Neural cell (in vitro differentiated cells): ENCODE data around the gene ZNF135. TPM values are rescaled to one million over a fixed set of nuclear protein-coding genes. Genes with fewer than 3 reads are reported as not detected.

Source experiments
- H2AFZ ChIP-seq: fragments of 200-600, 300-800 bp; sonication (generic), shearing (Covaris generic); 2 replicates; pipeline ENCODE4 v1.6.0; 2014; ENCODE audit warnings: low read depth, mild to moderate bottlenecking, antibody characterized with exemption, low read length, moderate library complexity
- H3F3A ChIP-seq: fragments of 200-600 bp; shearing (Covaris generic); 2 replicates; pipeline ENCODE4 v1.6.1; 2016; ENCODE audit warnings: mild to moderate bottlenecking, moderate library complexity, mixed read lengths, antibody characterized with exemption, low read length; ENCODE audit not compliant: insufficient read depth, poor library complexity, severe bottlenecking
- H3K27ac ChIP-seq: fragments of 200-600, 300-800 bp; sonication (generic), shearing (Covaris generic); 2 replicates; pipeline ENCODE4 v1.5.1; 2014; ENCODE audit warnings: mild to moderate bottlenecking, low read length, moderate library complexity
- H3K27me3 ChIP-seq: fragments of 300-800, 200-600 bp; sonication (generic), shearing (Covaris generic); 2 replicates; pipeline ENCODE4 v1.6.0; 2014; ENCODE audit warnings: mild to moderate bottlenecking, low read depth, low read length, moderate library complexity; ENCODE audit not compliant: insufficient read depth
- H3K36me3 ChIP-seq: fragments of 300-800, 200-600 bp; sonication (generic), shearing (Covaris generic); 2 replicates; pipeline ENCODE4 v1.5.1; 2014; ENCODE audit warnings: mild to moderate bottlenecking, antibody characterized with exemption, low read length, moderate library complexity; ENCODE audit not compliant: insufficient read depth
- H3K4me2 ChIP-seq: fragments of 300-800, 200-600 bp; sonication (generic), shearing (Covaris generic); 2 replicates; pipeline ENCODE4 v1.6.0; 2014; ENCODE audit warnings: mild to moderate bottlenecking, low read length
- H3K4me3 ChIP-seq: fragments of 300-800, 200-600 bp; sonication (generic), shearing (Covaris generic); 2 replicates; pipeline ENCODE4 v1.5.1; 2014; ENCODE audit warnings: mild to moderate bottlenecking, low read length, moderate library complexity
- H3K79me2 ChIP-seq: fragments of 200-600 bp; shearing (Covaris generic); replicated peaks from 2 replicates; pipeline ENCODE4 v1.6.0; 2014; ENCODE audit warnings: mild to moderate bottlenecking, low read length, moderate library complexity; ENCODE audit not compliant: insufficient read depth
- H3K9ac ChIP-seq: fragments of 300-800, 200-600 bp; sonication (generic), shearing (Covaris generic); 2 replicates; pipeline ENCODE4 v1.6.1; 2016; ENCODE audit warnings: mild to moderate bottlenecking, low read length, mixed read lengths
- H3K9me2 ChIP-seq: fragments of 200-600 bp; shearing (Covaris generic); 2 replicates; pipeline ENCODE4 v1.6.1; 2016; ENCODE audit warnings: mild to moderate bottlenecking, low read length, mixed read lengths; ENCODE audit not compliant: insufficient read depth
- H3K9me3 ChIP-seq: fragments of 200-600, 300-800 bp; sonication (generic), shearing (Covaris generic); 2 replicates; pipeline ENCODE4 v1.6.1; 2016; ENCODE audit warnings: mild to moderate bottlenecking, mixed run types, low read length, moderate library complexity, mixed read lengths
- H4K20me1 ChIP-seq: fragments of 200-600 bp; shearing (Covaris generic); 2 replicates; pipeline ENCODE4 v1.6.1; 2016; ENCODE audit warnings: mild to moderate bottlenecking, mixed run types; ENCODE audit not compliant: insufficient read depth
- CTCF ChIP-seq: fragments of 450-650 bp; IDR thresholded peaks from 2 replicates; pipeline ENCODE4 v1.5.1; 2014; ENCODE audit warnings: antibody characterized with exemption, mild to moderate bottlenecking, moderate library complexity; ENCODE audit not compliant: poor library complexity, severe bottlenecking
- EP300 ChIP-seq: fragments of 450-650 bp; conservative IDR thresholded peaks from 2 replicates; pipeline ENCODE4 v1.6.1; 2014; ENCODE audit warnings: antibody characterized with exemption, mild to moderate bottlenecking, moderate library complexity; ENCODE audit not compliant: poor library complexity, severe bottlenecking
- EZH2 ChIP-seq: fragments of 200-600, 300-800 bp; shearing (Covaris generic), sonication (generic); IDR thresholded peaks from 2 replicates; pipeline ENCODE4 v1.6.1; 2014; ENCODE audit warnings: antibody characterized with exemption, low read length, borderline replicate concordance, mild to moderate bottlenecking; ENCODE audit not compliant: insufficient read depth, poor library complexity, severe bottlenecking
- MXI1 ChIP-seq: fragments of 450-650 bp; conservative IDR thresholded peaks from 2 replicates; pipeline ENCODE4 v1.6.1; 2014; ENCODE audit warnings: antibody characterized with exemption, mild to moderate bottlenecking; ENCODE audit not compliant: poor library complexity, severe bottlenecking
- POLR2AphosphoS5 ChIP-seq: IDR thresholded peaks from 2 replicates; pipeline ENCODE4 v1.6.1; 2012
- RAD21 ChIP-seq: fragments of 450-650 bp; conservative IDR thresholded peaks from 2 replicates; pipeline ENCODE4 v1.6.1; 2014; ENCODE audit warnings: antibody characterized with exemption, mild to moderate bottlenecking, moderate library complexity
- SMC3 ChIP-seq: fragments of 450-650 bp; conservative IDR thresholded peaks from 2 replicates; pipeline ENCODE4 v1.6.1; 2014; ENCODE audit warnings: antibody characterized with exemption, mild to moderate bottlenecking, moderate library complexity; ENCODE audit not compliant: poor library complexity
- TAF1 ChIP-seq: IDR thresholded peaks from 2 replicates; pipeline ENCODE4 v1.6.1; 2012; ENCODE audit warnings: low read depth
- polyA plus RNA-seq: library from polyadenylated mRNA; depleted of rRNA; stranded (reverse); fragments of >200 nt; gene quantifications from 2 replicates; pipeline ENCODE4 v1.2.3, GENCODE V29; 2014
- TF ChIP-seq, protein P1 (sequence below): IDR thresholded peaks from 2 replicates; pipeline ENCODE4 v1.6.1; 2012; ENCODE audit warnings: borderline replicate concordance

The ZNF135 gene
- polyA plus RNA-seq, 1 donor from 2014 or later, result 13.7 TPM

GRCh38 chr19:58009666-58010301, 49.3 kb upstream of the ZNF135 start:
- H3K4me3 ChIP-seq, result no peak overlapping the region
- peaks cover 25% of the 10 kb centered on the region for H3K36me3 ChIP-seq
- no peak overlapping the region for H3K4me2 ChIP-seq
- H3K27me3 ChIP-seq, result no peaks in the 10 kb centered on the region
- H3K9me2 ChIP-seq, result no peaks in the 10 kb centered on the region
- H2AFZ ChIP-seq, result no peak overlapping the region
- H3K9me3 ChIP-seq, result peaks cover 15% of the 10 kb centered on the region
- no peak for TF ChIP-seq EZH2
- no peak for TF ChIP-seq EP300
- no peak for TF ChIP-seq RAD21
- TF ChIP-seq CTCF, result no peak
- TF ChIP-seq TAF1, result no peak
- TF ChIP-seq SMC3, result no peak
- no peak for TF ChIP-seq MXI1
- TF ChIP-seq, protein P1, sequence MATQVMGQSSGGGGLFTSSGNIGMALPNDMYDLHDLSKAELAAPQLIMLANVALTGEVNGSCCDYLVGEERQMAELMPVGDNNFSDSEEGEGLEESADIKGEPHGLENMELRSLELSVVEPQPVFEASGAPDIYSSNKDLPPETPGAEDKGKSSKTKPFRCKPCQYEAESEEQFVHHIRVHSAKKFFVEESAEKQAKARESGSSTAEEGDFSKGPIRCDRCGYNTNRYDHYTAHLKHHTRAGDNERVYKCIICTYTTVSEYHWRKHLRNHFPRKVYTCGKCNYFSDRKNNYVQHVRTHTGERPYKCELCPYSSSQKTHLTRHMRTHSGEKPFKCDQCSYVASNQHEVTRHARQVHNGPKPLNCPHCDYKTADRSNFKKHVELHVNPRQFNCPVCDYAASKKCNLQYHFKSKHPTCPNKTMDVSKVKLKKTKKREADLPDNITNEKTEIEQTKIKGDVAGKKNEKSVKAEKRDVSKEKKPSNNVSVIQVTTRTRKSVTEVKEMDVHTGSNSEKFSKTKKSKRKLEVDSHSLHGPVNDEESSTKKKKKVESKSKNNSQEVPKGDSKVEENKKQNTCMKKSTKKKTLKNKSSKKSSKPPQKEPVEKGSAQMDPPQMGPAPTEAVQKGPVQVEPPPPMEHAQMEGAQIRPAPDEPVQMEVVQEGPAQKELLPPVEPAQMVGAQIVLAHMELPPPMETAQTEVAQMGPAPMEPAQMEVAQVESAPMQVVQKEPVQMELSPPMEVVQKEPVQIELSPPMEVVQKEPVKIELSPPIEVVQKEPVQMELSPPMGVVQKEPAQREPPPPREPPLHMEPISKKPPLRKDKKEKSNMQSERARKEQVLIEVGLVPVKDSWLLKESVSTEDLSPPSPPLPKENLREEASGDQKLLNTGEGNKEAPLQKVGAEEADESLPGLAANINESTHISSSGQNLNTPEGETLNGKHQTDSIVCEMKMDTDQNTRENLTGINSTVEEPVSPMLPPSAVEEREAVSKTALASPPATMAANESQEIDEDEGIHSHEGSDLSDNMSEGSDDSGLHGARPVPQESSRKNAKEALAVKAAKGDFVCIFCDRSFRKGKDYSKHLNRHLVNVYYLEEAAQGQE, result no peak
- TF ChIP-seq POLR2AphosphoS5, result no peak
- no peaks in the 10 kb centered on the region for H3K79me2 ChIP-seq
- no peaks in the 10 kb centered on the region for H3F3A ChIP-seq
- no peaks in the 10 kb centered on the region for H4K20me1 ChIP-seq
- no peak overlapping the region for H3K9ac ChIP-seq
- H3K27ac ChIP-seq, result no peak overlapping the region

DNA sequence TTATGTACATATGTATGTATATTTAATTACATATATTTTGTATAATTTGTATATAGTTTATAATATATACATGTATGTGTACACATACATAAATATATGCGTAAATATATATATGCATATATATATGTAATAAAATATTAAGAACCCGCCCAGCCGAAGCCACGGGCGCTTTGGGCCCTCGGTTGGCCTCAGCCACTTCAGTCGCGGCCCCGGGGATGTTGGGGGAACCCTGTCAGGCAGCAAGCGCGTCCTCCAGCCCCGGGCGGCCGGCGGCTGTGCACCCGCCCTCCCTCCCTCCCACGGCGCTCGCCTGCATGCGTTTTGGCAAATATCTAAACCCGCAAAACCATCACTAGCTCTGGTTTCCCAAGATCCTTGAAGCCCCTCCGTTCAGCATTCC, 48.6 kb upstream of the ZNF135 start:
- Histone ChIP-seq H3K9ac (no peak overlapping the region), H3K4me3 (no peak overlapping the region), H3K27ac (no peak overlapping the region), H3K4me2 (no peak overlapping the region), H3K27me3 (no peaks in the 10 kb centered on the region), H2AFZ (no peak overlapping the region), H3F3A (no peaks in the 10 kb centered on the region), H4K20me1 (no peaks in the 10 kb centered on the region), H3K79me2 (no peaks in the 10 kb centered on the region), H3K9me3 (peaks cover 15% of the 10 kb centered on the region), H3K9me2 (no peaks in the 10 kb centered on the region), H3K36me3 (peaks cover 23% of the 10 kb centered on the region)
- TF ChIP-seq MXI1 (no peak), POLR2AphosphoS5 (no peak), TAF1 (no peak), CTCF (no peak), SMC3 (no peak), EZH2 (no peak), RAD21 (no peak), EP300 (no peak)
- TF ChIP-seq, protein P1, result no peak
